Spleen (tissue), 7 donors: ENCODE measurements around the gene PRDM16.

ENCODE experiments used
- CTCF ChIP-seq, 11 experiments: fragments of 200-600 bp in 7 of 11; fragments of 450-650 bp in 4 of 11; sonication (generic) in 4 of 11; IDR thresholded peaks in 8 of 11; conservative IDR thresholded peaks in 3 of 11; 1 replicate in 7 of 11; 2 replicates in 4 of 11; pipeline versions ENCODE4 v1.4.0 to v1.8.0; 2016 to 2021; ENCODE audit warnings: antibody characterized with exemption in 11 of 11, inconsistent platforms in 4 of 11, mild to moderate bottlenecking in 1 of 11
- POLR2A ChIP-seq, 3 donors: fragments of 450-650 bp; IDR thresholded peaks; one replicate each; pipeline ENCODE4 v1.5.1; 2017; ENCODE audit warnings: antibody characterized with exemption in 3 of 3, mild to moderate bottlenecking in 1 of 3
- donor health status: DM: no; HTN: no; CAD: no; lungs with moderate emphysema.
- donor health status: DM: no; HTN: no; CAD: no.
- donor health status: DM: no; HTN: no; CAD: no.

DNA sequence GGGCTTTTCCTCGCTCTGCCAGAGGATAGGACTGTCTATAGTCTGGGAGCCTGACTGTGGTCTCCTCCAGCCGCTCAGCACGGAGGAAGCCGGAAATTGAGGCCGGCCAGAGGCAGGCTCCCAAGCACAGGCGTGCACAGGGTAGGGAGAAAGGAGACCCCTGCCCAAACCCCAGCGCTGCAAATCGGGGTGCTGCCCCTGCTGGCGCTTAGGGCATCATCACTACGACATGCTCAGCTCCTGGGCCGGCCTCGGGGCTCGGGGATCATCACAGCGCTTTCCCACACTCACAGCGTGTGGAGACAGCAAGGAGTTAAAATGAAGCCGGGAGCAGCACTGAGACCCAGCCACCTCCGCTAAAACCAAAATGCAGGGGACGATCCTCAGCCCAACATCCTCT lies 322.7 kb downstream of the PRDM16 start:
- no peak for TF ChIP-seq CTCF (IDR thresholded peaks at IDR 0.05 in 8 of 11, conservative IDR thresholded peaks at IDR 0.05 in 3 of 11)
- TF ChIP-seq POLR2A (IDR thresholded peaks at IDR 0.05), result no peak
